Stimulated activated CD8-positive, alpha-beta memory T cell treated with anti-CD3 and anti-CD28 coated beads, Interleukin-15, amount 100 ng/mL, for 4 hours (primary cell): ENCODE results near the gene HDAC10.

ENCODE experiments used
- DNase-seq, 2 donors: peaks; one replicate each; pipeline ENCODE4 v3.0.0-alpha.2; 2020; ENCODE audit warnings: low read depth in 2 of 2

Gene HDAC10

GRCh38 chr22:50270666-50271394 lies 19.8 kb upstream of the HDAC10 start:
- peak in 1 of 2 donors; percentile 22 for DNase-seq

GRCh38 chr22:50269970-50270665 lies 19.1 kb upstream of the HDAC10 start, which contains the start of gene MAPK11:
Gene MAPK11, minus strand, starts transcription at chr22:50270380. Its CDS starts 88 bp downstream, at chr22:50270292.
- peak; percentile 46 to 61 for DNase-seq

- no peak for DNase-seq
Measured at GRCh38 chr22:50269573-50269969, 18.5 kb upstream of the HDAC10 start.

GRCh38 chr22:50268655-50269113 lies 17.6 kb upstream of the HDAC10 start:
- no peak for DNase-seq

- peak in 1 of 2 donors; percentile 24 for DNase-seq
Measured at GRCh38 chr22:50267591-50268390, 16.7 kb upstream of the HDAC10 start.

GRCh38 chr22:50266994-50267393 lies 15.9 kb upstream of the HDAC10 start:
- DNase-seq, result no peak

- no peak for DNase-seq
Measured at GRCh38 chr22:50264946-50265669, 14.0 kb upstream of the HDAC10 start.

GRCh38 chr22:50264104-50264745 lies 13.2 kb upstream of the HDAC10 start:
- DNase-seq, result no peak

- no peak for DNase-seq
Measured at GRCh38 chr22:50262973-50263617, 12.0 kb upstream of the HDAC10 start.

GRCh38 chr22:50262460-50262911 lies 11.4 kb upstream of the HDAC10 start:
- DNase-seq, result no peak

GRCh38 chr22:50261615-50262459 lies 10.8 kb upstream of the HDAC10 start, which contains the start of gene MAPK12:
Gene MAPK12, minus strand, starts transcription at chr22:50261683. Its CDS starts 174 bp downstream, at chr22:50261509.
- DNase-seq, result no peak

- no peak for DNase-seq
Measured at GRCh38 chr22:50260801-50261614, 9.9 kb upstream of the HDAC10 start.

- no peak for DNase-seq
Measured at GRCh38 chr22:50260434-50260800, 9.4 kb upstream of the HDAC10 start.

GRCh38 chr22:50259302-50259701 lies 8.2 kb upstream of the HDAC10 start:
- DNase-seq, result no peak

GRCh38 chr22:50258361-50259292 lies 7.6 kb upstream of the HDAC10 start:
- DNase-seq, result no peak

GRCh38 chr22:50257451-50258360 lies 6.6 kb upstream of the HDAC10 start:
- DNase-seq, result no peak
